GM10847 (cell line): ENCODE data around the gene CCSER1.

Source experiments
- POLR2A ChIP-seq: IDR thresholded peaks from 2 replicates; pipeline ENCODE4 v1.6.1; 2011; ENCODE audit not compliant: insufficient read length; ENCODE audit errors: extremely low read depth

CCSER1 gene

DNA sequence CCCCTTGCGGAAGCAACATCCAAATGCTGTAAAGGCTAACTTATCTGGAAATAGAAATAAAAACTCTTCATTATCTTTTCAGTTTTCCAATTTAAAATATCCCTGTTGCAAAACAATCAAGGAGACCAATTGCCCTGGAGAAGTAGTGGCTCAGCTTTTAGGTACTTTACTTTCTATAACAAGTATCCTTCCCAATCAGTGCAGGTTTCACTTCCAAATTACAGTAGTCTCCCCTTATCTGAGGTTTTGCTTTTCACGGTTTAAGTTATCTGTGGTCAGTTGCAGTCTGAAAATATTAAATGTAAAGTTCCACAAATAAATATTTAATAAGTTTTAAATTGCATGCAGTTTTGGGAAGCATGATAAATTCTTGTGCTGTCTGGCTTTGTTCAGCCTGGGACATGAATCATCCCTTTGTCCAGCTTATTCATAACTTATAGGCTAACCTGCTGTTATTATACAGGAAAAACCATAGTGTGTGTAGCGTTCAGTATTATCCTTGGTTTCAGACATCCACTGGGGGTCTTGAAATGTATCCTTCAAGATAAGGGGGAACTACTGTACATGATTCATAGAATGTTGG is 1203.5 kb downstream of the CCSER1 start:
- no peak for TF ChIP-seq POLR2A

DNA sequence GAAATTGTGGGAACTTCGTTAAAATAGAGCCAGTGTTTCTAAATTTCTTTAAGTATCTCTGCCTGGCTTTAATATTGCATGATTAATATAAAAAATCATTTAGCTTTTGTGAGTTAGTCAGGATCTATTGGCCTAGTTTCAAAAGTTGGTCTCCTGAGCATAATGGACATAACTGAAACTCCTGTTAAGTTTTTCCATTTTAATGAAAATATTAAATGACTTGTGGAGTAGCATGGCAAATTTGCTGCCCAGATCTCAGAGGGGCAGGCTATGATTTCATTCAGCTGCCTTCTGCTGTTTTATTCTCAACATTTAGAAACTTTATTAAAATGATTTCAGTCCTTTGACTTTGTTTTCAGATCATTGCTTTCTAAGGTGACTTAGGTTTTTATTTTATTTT is 1213.6 kb downstream of the CCSER1 start:
- no peak for TF ChIP-seq POLR2A

DNA sequence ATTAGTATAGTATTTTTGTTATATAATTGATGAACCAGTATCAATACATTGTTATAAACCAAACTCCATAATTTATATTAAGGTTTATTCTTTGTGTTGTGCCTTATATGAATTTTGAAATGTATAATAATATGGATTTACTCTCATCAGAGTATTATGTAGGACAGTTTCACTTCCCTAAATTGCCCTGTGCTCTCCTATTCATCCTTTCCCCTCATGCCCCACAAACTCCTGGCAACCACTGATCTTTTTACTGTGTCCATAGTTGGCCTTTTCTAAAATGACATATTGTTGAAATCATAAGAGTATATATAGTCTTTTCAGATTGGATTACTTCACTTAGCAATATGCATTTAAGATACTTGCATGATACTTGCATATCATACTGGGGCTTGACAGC is 1218.4 kb downstream of the CCSER1 start:
- TF ChIP-seq POLR2A = no peak

DNA sequence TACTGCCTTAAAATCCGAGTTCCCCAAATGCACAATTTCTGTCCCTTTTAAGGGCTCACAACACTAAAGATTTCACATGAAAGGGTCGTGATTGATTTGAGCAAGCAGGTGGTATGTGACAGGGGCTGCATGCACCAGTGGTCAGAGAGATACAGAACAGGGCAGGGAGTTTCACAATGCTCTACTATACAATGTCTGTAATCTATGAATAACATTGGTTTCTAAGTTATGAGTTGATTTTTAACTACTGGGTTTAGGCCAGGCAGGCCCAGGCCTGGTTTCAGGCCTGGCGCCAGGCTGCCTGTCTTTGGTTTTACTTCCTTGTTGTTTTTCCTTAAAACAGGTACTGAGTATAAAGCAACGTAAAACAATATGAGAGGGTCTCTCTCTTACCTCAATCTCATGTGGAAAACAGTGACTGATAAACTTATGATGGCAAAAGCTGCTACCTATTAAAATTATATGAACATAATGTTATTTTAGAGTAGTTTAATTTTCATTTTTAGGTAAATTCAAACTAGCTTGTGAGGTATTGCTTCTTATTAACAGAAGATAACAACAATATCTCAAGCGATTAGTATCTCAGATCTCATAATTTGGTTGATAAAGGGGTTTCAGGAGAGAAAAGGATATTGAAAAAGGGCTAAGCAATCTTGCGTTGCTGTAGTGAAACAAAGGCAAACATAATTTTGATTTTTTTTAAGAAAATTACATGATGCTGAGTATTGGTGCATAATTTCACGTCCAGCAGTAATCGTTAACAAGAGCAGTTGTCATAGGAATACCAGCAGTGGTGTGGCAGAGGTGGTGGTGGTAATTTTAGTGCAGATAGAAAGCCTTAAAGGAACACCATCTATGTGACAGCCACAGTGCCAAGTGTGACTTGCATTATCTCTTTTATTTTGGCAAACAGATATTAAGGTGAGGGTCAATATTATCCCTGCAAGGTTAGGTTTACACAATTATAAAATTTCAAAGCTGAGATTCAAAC is 1232.1 kb downstream of the CCSER1 start:
- no peak for TF ChIP-seq POLR2A

DNA sequence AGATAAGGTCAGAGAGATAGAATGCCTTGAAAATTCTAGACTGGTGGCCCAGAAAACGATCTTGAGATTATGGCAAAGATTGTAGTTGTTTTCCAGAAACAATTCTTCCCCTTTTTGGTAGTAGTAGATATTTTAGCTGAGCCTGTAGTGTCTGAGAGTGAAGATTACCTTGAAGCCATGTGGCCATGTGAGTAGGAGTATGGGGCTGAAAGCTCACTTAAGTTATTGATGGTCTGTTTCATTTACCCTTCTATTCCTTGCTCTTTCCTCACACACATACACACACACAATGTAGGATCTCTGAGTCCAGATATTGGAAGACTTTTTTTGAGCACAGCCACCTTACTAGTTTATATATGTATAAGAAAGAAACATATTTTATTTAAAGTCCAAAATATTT is 1234.9 kb downstream of the CCSER1 start:
- no peak for TF ChIP-seq POLR2A

DNA sequence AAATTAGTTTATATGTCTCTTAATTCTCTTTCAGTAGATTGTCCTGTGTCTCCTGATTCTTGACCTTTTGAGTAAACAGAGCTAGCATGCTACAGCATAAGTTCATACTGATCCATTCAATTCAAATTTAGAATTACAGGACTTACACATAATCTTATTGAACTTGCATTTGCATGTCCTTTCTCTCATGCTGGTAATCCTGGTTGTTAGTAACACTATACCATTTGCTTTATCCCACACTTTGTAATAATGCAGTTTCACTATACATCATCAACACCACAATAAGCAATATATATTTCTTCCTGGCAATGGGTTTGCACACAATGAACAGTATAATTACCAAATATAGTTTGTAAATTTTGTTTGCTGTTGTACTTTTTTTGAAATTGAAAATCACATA is 1239.4 kb downstream of the CCSER1 start:
- TF ChIP-seq POLR2A = no peak

DNA sequence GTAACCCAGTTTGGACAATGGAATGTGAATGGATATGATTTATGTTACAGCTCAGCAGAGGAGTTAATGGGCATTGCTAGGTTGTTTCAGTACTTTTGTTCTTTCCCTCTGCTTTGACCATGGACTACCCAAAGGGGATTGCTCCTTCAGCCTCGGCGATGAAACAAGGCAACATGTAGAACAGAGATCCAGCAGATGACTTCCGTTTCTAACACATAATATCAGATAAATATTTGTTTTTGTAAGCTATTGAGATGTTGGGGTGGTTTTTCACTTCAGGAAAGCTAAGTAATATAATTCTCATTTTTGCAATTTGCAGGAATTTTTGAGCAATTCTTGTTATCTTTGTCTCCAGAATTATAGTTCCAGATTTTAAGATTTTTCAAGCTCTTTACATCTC is 1241.9 kb downstream of the CCSER1 start:
- TF ChIP-seq POLR2A = no peak

DNA sequence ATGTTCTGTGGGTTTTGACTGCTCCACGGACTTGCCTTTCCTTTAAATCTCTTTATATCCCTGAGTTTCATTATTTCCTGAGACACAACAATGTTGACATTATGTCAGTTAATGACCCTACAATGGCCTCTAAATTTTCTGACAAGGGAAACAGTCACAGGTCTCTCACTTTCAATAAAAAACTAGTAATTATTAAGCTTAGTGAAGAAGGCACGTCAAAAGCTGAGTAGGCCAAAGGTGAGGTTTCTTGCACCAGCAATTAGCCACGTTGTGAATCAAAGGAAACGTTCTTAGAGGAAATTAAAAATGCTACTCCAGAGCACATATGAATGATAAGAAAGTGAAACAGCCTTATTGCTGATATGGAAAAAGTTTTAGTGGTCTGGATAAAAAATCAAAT is 1246.4 kb downstream of the CCSER1 start:
- no peak for TF ChIP-seq POLR2A

DNA sequence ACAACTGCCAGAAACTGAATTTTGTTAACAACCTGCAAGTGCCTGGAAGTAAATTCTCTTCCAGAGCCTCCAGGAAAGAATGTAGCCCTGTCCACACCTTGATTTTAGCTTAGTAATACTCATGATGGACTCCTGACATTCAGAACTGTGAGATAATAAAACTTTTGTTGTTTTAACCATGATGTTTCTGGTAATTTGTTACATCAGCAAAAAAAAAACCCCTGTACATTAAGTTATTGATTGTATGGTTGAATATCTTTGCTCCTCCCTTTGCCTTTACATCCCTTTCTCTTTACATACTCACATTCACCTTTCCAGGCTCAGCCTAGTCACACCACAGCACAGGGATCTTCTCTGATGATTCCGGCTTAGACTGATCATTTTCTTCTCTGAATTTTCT is 1294.8 kb downstream of the CCSER1 start:
- TF ChIP-seq POLR2A = no peak

DNA sequence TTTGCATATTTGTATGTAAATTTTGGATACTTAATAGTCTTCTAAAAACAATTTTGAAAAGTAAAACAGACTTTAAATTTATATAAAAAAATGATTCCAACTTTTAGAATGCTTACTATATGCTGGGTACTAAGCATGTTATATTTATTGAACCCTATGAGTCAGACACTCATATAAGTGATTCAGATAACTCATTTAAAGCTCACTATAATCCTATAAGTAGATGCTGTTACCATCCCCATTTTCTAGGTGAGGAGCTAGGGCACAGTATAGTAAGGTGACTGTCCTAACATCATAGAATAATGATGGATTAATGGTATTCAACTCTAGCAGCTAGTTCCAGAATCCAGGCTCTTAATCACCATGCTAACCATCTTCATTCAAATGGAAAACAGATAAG is 1299.5 kb downstream of the CCSER1 start:
- TF ChIP-seq POLR2A = no peak

DNA sequence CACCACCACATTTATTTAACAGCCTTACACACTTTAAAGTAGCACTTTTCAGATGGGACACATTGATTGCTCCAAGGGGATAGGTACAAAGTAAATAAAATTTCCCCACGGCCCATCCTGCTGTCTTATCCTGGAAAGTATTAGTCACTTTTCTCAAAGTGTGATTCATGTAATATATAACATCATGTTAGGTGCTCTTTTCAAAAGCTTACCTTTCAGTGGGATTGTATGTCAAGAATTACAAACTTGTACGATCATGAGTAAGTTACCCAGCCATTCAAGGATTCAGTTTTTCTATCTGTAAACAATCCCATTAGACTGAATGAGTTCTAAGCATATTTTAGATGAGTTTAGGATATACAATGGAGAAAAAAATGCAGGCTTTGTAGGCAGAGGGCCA is 1300.0 kb downstream of the CCSER1 start:
- no peak for TF ChIP-seq POLR2A

DNA sequence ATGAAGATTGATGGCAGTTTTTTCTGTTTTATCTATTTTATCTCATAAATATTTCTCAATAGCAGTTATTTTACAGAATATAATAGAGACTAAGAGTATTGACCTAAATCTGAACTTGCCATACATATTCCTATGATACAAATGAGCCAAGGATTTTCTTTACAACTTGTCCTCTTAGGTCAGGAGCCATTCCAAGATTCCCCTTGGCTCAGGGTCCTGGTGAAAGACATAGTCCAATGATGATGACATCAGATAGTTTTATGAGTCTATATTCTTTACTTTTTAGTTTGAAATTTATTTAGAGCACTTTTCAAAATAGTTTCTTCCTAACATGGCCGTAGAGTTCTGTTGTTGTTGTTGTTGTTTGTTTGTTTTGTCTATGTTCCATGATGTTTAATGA is 1307.4 kb downstream of the CCSER1 start:
- TF ChIP-seq POLR2A = no peak

DNA sequence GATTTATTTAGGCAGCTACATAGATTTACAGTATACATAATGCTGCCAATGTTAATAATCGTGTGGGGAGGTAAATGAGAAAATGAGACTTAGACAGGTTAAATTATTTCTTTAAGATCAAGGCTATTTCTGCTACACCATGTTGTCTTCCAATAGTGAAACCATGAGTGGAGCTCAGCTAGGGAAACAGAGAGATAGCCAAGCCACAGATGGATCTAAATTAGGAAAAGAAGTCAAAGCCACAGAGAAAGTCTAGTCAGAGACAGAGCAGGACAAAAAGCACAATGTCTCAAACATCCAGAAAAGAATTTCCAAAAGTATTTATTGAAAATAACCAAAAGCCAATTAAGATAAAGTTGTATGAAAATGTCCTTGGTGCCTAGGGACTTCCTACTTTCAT is 1309.4 kb downstream of the CCSER1 start:
- no peak for TF ChIP-seq POLR2A

DNA sequence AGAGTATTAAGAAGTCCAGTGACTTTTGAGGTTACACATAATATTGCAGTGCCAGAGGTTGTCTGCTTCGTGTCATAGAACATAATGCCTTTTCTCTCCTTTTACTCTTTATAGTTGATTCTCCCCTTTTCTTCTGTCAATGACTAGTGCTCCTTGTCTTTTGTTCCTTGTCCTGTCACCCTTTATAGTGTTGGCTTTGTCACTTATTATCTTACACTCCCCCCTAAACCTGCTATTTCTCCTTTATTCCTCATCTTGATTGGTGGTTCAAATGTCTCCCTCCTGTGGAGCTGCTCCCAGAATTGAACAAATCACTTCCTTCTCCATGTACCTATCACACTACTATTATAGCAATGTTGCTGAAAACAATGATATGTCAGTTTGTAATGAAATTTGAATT is 1320.0 kb downstream of the CCSER1 start:
- TF ChIP-seq POLR2A = no peak

DNA sequence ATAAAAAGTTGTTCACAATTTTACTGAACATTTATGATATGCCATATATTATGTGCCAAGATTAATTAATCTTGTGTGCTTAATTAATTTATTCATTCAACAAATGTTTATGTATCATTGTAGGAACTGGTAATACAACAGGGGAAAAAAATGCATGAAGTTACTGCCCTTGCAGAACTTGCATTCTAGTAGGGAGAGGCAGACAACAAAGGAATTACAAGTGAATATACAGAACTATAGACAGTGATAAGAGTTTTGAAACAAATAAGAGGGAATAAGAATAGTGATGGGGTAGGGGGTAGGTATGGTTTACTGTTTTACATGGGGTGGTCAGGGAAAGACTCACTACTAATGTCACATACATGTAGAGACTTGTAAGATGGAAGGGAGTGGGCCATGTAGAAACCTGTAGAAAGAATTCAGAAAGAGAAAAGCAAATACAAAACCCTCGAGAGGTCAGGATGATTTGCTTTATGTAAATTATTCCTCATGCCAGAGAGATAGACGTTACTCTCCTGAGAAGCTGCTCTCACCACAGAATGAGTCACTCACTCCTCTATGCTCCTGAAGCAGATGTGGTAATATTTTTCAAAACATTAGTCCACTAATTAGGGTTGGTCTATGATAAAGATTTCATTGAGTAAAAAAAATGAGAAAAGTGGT is 1321.6 kb downstream of the CCSER1 start:
- TF ChIP-seq POLR2A = no peak

DNA sequence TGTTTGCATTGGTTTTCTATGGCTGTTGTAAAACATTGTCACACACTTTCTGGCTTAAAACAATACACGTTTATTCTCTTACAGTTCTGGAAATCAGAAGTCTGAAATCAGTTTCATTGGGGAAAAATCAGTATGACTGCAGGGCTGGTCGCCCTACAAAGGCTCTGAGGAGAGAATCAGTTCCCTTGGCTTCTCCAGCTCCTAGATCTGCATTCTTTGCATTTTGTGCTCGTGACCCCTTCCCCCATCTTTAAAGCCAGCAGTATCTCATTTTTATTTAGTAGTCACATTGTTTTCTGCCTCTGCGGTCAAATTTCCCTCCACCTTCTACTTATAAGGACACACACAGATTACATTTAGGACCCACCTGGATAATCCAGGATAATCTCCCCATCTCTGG is 1326.9 kb downstream of the CCSER1 start:
- no peak for TF ChIP-seq POLR2A
